HS-5 (cell line): ENCODE results near the gene CFAP97.
"Not testable (repeated sequence)": the region's sequence is repeated elsewhere in the genome, so short reads cannot be mapped to it uniquely, and the experiment has no call there.

Source experiments
- DNase-seq: peaks from one replicate; pipeline ENCODE4 v3.0.0-alpha.2; 2012; ENCODE audit warnings: low read depth

Gene CFAP97

DNA sequence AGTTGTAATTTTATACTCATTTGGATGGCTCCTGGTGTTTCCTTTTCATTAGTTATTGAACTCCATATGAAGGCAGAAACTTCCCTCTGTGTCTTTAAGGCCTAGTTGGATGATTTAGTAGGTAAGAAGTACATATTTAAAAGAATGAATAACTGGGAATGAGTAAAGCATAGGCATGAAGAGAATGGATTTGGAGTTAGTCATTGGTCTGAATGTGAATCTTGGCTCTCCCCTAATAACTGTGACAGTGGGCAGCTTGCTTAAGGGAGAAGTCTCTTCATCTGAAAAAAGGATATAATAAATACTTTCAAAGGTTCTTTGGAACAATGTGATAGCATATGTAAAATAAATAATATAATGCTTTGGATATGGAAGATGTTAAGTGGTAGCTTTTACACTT is 18.8 kb upstream of the CFAP97 start:
- DNase-seq = no peak

DNA sequence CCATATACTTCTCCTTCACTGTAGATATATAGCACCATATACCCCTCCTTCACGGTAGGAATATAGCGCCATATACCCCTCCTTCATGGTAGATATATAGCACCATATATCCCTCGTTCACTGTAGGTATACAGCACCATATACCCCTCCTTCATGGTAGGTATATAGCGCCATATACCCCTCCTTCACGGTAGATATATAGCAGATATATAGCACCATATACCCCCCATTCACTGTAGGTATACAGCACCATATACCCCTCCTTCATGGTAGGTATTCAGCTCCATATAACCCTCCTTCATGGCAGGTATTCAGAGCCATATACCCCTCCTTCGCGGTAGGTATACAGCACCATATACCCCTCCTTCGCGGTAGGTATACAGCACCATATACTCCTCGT is 18.1 kb upstream of the CFAP97 start:
- DNase-seq = no peak

DNA sequence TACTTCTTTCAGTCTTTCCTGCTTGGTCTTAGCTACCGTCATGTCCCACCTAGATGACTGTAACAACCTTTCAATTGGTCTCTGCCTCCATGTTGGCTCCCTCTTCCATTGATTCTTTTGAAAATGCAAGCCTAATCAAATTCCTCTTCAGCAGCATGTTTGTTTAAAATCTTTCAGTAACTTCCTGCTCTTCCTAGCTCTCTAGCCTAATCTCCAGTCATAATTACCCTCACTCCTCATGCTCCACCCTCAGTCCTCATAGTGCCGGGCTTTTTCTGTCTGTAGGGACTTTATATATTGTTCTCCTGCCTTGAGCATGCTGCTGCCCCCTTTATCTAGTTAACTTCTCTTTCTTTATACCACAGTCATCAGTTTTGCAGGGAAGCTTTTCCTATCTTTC is 17.7 kb upstream of the CFAP97 start:
- DNase-seq = no peak

DNA sequence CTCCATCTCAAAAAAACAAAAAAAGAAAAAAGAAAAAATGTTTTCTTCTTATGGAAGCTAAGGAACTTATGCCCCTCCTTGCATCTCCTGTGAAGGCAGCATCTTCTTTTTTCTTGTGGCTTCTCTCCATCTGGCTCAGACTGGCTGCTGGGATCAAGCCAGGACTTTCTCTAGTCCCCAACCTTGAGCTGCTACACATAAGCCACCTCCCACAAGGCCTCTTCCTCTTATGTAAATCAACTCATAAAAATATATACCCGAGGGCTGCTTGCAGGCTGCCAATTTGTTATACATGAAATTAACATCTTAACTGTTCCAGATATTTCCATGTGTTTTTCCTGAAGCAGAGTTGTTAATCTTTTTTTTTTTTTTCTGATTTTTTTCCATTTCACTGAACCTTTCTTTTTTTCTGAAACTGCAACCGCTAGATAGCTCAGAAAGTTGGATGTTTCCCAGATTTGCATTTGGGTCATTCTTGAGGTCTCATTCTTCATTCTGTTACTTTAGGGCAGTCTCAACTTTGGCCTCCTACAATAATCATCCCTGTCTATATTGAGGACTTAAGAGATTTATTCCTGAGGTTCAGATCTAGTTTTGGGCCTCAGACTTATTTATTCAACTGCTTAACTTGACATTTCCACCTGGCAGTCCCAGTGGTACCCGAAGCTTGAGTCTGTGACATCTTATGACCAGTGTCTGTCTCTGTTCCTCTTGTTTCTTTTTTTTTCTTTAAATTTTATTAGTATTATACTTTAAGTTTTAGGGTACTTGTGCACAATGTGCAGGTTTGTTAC is 15.9 kb upstream of the CFAP97 start:
- no peak for DNase-seq

DNA sequence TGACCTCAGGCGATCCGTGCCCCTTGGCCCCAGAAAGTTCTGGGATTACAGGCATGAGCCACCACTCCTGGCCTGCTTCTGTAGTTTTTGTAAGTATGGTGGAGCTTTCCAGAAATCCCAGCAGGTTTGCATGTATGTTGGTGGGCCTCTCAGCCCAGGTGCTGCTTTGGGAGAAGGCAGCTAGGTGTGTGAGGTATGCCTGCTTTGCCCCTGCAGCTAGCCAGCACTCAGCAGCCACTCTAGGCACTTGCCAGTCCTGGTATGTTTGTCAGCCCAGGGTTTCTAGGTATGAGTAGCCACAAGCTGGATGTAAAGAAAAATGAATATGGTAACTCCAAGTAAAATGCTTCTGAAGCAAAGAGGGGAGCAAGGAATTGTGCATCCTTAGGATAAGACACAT is 14.5 kb upstream of the CFAP97 start:
- no peak for DNase-seq

DNA sequence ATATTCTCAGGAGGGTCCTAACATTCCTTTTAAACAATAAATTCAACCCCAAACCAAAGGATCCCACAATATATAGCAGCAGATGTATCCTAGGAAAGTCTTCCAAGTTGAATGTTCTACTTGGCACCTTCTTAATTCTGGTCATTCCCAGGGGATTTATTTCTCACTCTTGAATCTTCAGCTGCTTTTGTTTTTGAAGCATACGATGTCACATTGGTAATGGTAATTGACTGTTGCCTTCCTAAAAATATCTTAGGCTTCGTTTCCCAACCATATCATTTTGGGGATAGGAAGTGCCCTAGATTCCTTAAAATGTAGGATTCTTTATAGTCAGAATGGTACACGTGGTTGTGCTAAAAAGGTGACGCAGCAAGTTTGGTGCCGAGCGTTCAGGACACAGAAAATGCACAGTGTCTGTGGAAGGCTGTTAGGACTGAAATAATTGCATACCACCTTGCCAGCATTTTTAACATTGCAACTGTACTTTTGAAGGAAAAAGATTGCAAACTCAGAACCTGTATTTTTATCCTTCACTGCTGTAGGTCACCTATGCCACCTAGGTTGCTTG is 13.7 kb upstream of the CFAP97 start:
- no peak for DNase-seq

DNA sequence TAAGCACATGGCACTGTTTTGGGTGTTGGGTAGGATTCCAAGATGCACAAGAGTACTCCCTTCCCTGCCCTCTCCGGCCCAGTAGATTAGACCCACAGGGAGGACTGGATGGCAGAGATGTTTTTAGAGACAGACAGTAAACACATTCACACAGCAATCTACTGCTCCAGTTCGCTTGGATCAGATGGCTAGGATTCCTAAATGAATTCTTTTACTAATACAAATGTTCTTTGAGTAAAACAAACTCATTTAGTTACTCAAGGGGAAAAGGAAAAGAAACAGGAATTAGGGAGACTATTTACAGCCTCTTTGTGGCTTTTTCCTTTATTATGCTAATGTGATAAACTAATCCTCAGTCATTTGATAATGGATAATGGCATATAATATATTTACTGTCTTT is 11.5 kb upstream of the CFAP97 start:
- no peak for DNase-seq

DNA sequence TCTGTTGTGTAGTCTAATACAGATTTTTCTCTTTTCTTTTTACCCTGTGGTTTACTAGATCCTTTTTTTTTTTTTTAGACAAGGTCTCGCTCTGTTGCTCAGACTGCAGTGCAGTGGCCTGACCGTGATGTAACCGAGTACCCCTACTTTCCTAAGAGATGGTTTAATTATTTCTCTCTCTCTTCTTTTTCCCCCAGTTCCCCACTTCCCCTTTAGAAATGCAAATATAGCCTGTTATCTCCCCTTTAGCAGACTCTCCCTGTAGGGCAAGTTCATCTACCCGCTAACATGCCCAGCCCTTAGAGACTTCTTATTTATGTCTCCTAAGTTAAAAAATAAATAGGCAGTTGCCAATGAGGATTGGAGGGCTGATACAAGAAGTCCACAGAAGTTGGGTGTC is 10.1 kb upstream of the CFAP97 start:
- no peak for DNase-seq

DNA sequence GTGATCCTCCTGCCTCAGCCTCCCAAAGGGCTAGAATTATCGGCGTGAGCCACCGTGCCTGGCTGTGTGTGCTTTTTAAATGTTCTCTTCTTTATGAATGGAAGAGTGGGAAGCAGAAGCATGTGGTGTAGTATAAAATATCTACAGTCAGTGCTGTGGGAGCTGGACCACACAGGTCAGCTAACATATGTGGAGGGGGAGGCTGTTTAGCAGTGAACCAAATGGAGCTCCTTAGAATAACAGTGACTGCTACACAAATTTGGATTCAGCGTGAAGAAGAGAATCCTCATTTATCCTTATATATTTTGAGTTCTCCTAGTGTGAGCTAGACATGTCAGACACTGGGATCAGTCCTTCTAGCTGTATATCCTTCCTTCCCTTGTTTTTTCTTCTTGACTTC is 8.8 kb upstream of the CFAP97 start:
- DNase-seq = no peak

DNA sequence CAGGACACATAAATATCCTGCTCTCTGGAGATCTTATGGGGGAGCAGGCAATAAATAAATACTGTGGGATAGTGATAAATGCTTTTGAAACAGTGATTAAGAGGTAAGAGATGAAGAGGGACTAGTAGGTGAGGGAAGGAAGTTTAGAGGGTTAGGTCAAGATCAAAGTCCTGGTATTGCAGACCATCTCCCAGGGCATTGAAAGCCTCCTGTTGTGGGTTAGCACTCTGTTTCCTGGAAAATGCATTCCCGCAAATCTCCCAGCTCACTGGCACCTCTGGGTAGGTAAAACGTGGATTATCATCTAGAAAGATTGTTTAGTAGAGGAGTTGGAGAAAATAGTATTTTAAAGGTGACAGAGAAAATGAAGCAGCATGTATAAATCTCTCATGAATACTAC is 7.8 kb upstream of the CFAP97 start:
- DNase-seq = no peak

DNA sequence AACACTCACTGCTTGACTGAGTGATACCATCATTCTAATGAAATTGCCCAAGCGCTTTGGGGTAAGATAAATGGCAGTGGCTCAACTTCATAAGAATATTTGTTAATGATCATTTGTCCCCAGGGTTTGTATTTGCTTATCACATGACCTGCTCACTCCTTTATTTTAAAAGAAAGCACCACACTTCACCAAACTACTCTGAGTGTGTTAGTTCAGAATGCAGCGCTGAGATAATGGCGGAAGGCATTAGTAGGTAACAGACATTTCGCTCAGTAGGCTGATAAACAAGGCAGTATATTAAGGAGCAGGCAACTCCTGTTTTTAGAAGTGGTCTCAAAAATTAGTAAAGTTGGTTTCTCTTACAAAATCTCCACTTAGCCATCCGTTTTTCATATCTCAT is 7.2 kb upstream of the CFAP97 start:
- no peak for DNase-seq

DNA sequence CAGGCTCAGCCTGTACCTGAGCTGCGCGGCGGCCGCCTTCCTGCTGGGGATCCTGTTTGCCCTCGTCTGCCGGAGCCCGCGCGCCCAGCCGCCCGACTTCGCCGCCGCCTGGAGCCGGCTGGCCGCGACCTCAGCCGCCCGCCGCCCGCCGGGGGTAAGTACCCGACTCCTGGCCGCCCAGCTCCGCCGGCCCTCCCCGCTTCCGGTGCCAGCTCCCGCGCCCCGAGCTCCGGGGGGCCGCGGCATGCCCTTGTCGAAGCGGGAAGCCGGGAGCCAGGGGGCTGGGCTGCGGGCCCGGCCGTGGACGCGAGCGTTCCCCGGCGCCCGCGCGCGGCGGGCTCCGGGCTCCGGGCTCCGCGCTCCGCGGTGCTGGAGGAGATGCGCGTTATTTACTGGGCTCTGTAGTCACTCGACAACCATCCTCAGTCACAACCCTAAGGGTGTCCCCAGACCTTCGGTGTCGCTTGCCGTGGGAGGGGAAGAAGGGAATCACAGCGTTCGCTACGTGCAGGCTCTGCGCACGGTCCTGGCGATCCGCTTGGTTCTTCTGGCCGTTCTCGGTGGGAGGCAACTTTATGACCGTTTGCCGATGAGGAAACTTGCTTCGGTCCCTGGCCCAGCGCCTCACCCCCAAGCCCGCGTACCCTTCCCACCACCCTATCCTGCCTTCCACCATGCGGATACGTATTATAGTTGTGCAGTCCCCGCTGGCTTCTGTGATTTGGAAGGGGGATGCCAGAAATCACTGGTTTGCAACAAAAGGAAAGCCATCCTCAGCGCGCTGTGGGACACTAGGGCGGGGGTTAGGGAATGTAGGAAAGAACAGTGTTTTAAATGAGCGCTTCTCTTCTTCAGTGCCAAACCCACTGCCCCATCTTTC is 6.5 kb upstream of the CFAP97 start:
- no peak for DNase-seq

DNA sequence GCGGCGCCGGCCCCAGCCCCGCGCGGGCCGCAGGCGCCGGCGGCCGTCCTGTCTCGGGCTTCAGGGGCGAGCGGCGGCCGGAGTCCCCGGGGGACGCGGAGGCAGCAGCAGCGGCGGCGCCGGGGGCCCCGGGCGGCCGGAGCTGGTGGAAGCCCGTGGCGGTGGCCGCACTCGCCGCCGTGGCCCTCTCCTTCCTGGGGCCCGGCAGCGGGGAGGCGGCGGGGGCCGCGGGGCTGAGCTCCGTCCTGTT is 6.0 kb upstream of the CFAP97 start:
- DNase-seq = not testable (repeated sequence)

DNA sequence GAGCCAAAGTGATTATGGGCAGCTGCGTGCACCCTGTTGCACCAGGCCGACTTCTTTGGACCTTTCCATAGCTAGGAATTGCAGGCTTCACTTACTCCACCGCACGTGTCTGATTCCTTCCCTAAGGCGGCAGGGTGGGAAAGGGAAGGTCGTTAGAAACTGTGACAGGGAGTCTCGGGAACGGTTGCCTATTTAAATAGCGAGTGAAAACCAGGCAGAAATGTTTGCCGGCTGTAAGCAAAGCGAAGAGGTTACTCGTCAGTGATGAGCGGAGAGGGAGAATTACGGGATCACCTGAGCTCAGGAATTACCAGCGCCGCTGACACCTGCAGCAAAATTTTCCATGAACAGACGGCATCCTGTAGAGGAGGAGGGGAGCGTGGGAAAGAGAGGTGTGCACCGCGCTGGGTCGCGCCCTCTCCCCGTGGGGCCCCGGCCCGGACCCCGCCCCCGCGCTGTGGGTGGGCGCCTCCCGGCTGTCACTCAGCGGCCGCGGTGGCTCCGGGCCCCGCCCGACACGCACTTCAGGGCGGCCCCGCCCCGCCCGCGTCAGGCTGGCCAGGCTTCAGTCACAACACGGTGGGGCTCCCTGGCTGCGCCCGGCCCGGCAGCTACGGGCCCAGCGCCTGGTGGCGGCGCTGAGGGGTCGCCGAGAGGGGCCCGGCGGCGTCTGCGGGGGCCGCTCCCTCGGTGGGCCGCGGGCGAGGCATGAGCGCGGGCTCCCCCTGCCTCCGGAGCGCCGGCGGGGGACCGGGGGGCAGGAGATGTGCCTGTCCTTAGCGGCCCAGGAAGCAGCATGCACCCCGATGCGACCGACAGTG is 5.4 kb upstream of the CFAP97 start, which contains the start of gene SNX25:
SNX25 (plus strand) TSS at position 568 of the 821 bp plus-strand sequence; CDS start at position 797, 229 bp downstream.
- DNase-seq = no peak

DNA sequence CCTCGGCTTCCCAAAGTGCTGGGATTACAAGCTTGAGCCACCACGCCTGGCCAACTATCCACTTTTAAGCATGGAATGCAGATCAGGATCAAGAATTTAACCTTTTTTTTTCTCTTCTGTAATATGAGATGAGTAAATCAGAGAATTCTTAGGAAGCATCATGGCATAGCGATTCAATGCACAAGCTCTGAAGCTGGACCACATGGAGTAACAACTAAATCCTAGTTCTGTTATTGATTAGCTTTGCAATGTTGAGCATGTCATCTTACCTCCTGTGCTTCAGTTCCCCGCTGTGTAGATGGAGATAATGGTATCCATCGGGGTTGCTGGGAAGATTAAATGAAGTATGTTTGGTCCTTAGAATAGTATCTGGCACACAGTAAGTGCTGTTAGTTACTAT is 3.7 kb upstream of the CFAP97 start:
- no peak for DNase-seq

DNA sequence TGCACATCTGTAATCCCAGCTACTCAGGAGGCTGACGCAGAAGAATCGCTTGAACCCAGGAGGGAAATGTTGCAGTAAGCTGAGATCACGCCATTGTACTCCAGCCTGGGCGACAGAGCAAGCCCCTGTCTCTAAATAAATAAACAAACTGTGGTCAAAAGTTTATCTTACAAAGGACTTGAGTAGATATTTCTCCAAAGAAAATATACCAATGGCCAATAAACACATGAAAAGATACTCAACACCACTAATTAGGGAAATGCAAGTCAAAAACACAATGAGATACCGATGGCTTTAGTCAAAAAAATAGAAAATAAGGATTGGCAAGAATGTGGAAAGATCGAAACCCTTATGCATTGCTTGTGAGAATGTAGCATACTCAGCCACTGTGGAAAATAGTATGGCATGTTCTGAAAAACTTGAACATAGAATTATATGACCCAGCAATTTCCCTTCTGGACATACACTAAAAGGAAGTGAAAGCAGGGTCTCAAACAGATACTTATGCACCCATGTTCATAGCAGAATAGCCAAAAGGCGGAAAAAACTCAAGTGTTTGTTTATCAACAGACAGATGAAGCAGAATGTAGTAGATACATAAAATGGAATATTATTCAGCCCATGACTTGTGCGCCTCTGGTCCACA is 2.0 kb upstream of the CFAP97 start:
- DNase-seq = no peak

DNA sequence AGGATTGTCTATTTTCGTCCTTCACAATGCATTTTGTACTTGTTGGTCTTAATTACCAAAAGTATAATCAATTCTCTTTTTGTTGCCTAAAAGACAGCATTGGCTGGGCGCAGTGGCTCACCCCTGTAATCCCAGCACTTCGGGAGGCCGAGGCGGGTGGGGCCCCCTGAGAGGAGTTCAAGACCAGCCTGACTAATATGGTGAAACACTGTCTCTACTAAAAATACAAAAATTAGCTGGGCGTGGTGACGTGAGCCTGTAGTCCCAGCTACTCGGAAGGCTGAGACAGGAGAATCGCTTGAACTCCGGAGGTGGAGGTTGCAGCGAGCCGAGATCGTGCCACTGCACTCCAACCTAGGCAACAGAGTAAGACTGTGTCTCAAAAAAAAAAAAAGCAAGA is 1.3 kb upstream of the CFAP97 start:
- not testable (repeated sequence) for DNase-seq

DNA sequence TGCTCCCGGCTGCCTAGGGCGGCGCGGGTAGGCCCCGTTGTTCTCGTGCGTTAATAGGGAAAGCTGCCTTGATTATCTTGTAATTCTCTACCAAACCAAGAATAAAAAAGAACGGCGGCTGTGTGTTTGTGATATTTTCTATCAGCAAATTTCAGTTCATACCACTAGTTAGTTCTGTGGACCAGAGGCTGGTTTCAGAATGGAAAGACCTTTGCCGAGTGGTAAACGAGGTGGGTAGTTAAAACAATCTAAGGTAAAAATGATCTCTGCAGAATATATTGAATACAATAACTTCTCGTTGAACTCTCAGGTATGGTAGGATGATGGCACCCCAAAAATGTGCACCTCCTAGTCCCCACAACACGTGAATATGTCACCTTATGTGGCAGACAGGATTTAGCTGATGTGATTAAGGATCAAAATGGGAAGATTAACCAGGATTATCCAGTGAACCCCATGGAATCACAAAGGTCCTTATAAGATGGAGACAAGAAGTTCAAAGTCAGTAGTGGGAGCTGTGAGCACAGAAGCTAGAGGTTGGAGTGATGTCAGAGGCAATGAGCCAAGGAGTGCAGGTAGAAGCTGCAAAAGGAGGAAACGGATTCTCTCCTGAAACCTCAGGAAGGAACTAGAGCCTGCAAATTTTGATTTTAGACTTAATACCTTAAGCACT is 574 bp upstream of the CFAP97 start:
- no peak for DNase-seq

DNA sequence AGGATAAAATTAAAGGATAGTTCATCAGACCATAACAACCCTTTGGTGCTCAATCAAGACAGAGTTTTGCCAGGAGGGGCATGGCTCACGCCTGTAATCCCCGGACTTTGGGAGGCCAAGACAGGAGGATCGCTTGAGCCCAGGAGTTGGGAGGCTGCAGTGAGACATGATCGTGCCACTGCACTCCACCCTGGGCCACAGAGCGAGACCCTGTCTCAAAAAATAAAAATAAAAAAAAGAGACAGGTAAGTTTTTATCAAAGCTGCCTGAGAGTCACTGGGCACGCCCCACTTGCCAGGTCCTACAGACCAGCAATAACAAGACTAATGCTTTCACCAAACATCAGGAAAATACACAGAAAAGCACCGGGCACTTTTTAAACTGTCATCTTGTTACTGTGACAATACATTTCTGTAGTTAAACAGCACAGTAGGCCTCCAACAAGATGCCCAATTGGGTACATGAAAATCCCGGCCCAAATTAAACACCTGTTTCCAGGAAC is 765 bp downstream of the CFAP97 start:
- DNase-seq = no peak

DNA sequence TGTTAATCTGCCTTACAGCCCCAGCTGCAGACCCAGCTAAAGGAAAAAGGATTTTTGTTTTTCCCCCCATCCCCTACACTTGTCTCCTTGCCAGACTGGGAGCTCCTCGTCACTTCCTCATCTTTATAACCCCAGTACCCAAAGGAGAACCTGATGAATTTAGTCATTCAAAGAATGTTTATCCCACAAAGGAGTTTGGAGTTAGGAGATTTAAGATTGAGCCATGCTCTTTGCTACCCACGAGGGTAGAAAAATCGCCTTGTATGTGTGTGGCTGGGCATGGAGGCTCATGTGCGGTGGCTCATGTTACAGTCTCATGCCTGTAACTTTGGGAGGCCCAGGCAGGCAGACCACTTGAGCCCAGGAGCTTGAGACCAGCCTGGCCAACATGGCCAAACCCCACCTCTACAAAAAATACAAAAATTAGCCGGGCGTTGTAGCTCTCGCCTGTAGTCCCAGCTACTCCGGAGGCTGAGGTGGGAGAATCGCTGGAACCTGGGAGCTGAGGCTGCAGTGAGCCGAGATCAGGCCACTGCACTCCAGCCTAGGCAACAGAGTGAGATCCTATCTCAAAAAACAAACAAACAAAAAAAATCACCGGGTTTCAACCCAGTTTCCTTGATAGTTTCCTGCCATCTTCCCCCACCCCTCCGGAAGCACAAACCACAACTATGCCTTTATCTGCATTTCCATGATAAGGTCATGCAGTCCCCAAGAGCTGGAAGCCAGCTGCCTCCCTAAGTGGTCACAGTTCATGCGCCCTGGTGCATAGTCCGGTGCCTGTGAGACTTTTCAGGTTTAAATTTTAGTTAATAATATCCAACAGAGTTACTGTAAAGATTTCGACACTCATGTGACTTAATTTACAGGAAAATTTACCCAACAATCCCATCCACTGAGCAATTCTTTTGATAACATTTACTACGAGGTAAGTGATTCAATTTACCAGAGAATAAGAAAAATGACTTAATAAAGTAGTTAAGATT is 1.5 kb downstream of the CFAP97 start:
- DNase-seq = no peak
